A549 treated with GW870086 at 1 μM for 4 hours (cell line): ENCODE data around the gene MMP19. TPM values are rescaled to one million over a fixed set of nuclear protein-coding genes. Genes with fewer than 3 reads are reported as not detected.

ENCODE experiments used
- total RNA-seq: library from RNA; stranded (reverse); fragments of 200-300 nt; extraction: Qiagen RNA extraction; gene quantifications from 5 replicates; pipeline ENCODE4 v1.2.3, GENCODE V29; 2022; ENCODE audit warnings: low read depth

MMP19 gene
- total RNA-seq: 0.16 to 0.49 TPM (median 0.32 TPM) in 5 replicates

GRCh38 chr12:55842681-55843429 is at the start of gene MMP19:
MMP19 (minus strand) TSS chr12:55842936; CDS start chr12:55842830, 106 bp downstream.

GRCh38 chr12:55817345-55818139 is 25.2 kb downstream of the MMP19 start, which contains the start of the genes ORMDL2 and SARNP:
ORMDL2 (plus strand) TSS chr12:55818041; CDS start chr12:55819000, 959 bp downstream.
SARNP (minus strand) TSS chr12:55817724; CDS start chr12:55817701, 23 bp downstream.

Other genes starting within 250 kb of the MMP19 start
- not detected in 5 replicates for gene OR10P1, start 206.0 kb downstream of the MMP19 start, total RNA-seq
- gene ITGA7, start 135.0 kb downstream of the MMP19 start, total RNA-seq: 0.90 to 1.6 TPM (median 1.1 TPM) in 5 replicates
- gene BLOC1S1, start 126.9 kb downstream of the MMP19 start, total RNA-seq: 132 to 153 TPM (median 149 TPM) in 5 replicates
- gene RDH5, start 122.5 kb downstream of the MMP19 start, total RNA-seq: 1.3 to 2.5 TPM (median 2.4 TPM) in 5 replicates
- gene CD63, start 113.9 kb downstream of the MMP19 start, total RNA-seq: 622 to 709 TPM (median 693 TPM) in 5 replicates
- 2.6 to 4.8 TPM (median 4.0 TPM) in 5 replicates for gene GDF11, start 99.8 kb downstream of the MMP19 start, total RNA-seq
- gene SARNP, start 25.2 kb downstream of the MMP19 start, total RNA-seq: 90.9 to 132 TPM (median 96.1 TPM) in 5 replicates
- gene ORMDL2, start 24.9 kb downstream of the MMP19 start, total RNA-seq: 77.5 to 113 TPM (median 101 TPM) in 5 replicates
- gene DNAJC14, start 13.3 kb downstream of the MMP19 start, total RNA-seq: 17.2 to 24.5 TPM (median 22.0 TPM) in 5 replicates
- 35.6 to 43.1 TPM (median 39.1 TPM) in 5 replicates for gene PYM1, start 85.0 kb upstream of the MMP19 start, total RNA-seq
- gene DGKA, start 88.2 kb upstream of the MMP19 start, total RNA-seq: 17.0 to 28.7 TPM (median 21.1 TPM) in 5 replicates
- 0.68 to 1.4 TPM (median 0.88 TPM) in 5 replicates for gene PMEL, start 123.1 kb upstream of the MMP19 start, total RNA-seq
- gene CDK2, start 123.9 kb upstream of the MMP19 start, total RNA-seq: 49.1 to 57.5 TPM (median 55.2 TPM) in 5 replicates
- gene RAB5B, start 131.1 kb upstream of the MMP19 start, total RNA-seq: 24.4 to 34.1 TPM (median 32.7 TPM) in 5 replicates
- 7.5 to 9.4 TPM (median 9.2 TPM) in 5 replicates for gene SUOX, start 154.3 kb upstream of the MMP19 start, total RNA-seq
- 1.7 to 3.9 TPM (median 2.9 TPM) in 5 replicates for gene IKZF4, start 178.1 kb upstream of the MMP19 start, total RNA-seq
- gene RPS26, start 199.0 kb upstream of the MMP19 start, total RNA-seq: 700 to 893 TPM (median 717 TPM) in 5 replicates
- 0.95 to 3.0 TPM (median 1.4 TPM) in 5 replicates for gene ERBB3, start 237.2 kb upstream of the MMP19 start, total RNA-seq